Liver (tissue), 9 donors: ENCODE measurements around the gene NOS1AP. TPM values are rescaled to one million over a fixed set of nuclear protein-coding genes. Genes with fewer than 3 reads are reported as not detected.
A peak's percentile ranks its signal among the peaks of the same experiment; 100 is the strongest.

Experiments
- DNase-seq: peaks from one replicate; pipeline ENCODE4 v3.0.0-alpha.2; 2017; ENCODE audit warnings: low spot score
- H3K27ac ChIP-seq, 2 donors: one replicate each; pipeline ENCODE4 v1.7.0; 2013; ENCODE audit warnings: inconsistent platforms in 2 of 2, low read length in 2 of 2, control low read depth in 1 of 2, low read depth in 1 of 2, mild to moderate bottlenecking in 1 of 2
- H3K27me3 ChIP-seq, 4 donors: one replicate each; pipeline versions ENCODE4 v1.6.1 to v1.7.0; 2013; ENCODE audit warnings: low read length in 3 of 4, inconsistent platforms in 1 of 4, mild to moderate bottlenecking in 1 of 4, moderate library complexity in 1 of 4; ENCODE audit not compliant: control insufficient read depth in 4 of 4, insufficient read depth in 4 of 4
- H3K36me3 ChIP-seq, 4 donors: one replicate each; pipeline versions ENCODE4 v1.6.1 to v1.7.0; 2013; ENCODE audit warnings: low read length in 3 of 4, mild to moderate bottlenecking in 3 of 4, low read depth in 1 of 4, moderate library complexity in 1 of 4; ENCODE audit not compliant: control insufficient read depth in 4 of 4, insufficient read depth in 3 of 4
- H3K4me1 ChIP-seq, 4 donors: one replicate each; pipeline versions ENCODE4 v1.6.1 to v1.7.0; 2013; ENCODE audit warnings: low read length in 3 of 4, mild to moderate bottlenecking in 3 of 4, moderate library complexity in 1 of 4; ENCODE audit not compliant: control insufficient read depth in 4 of 4, insufficient read depth in 4 of 4
- H3K4me3 ChIP-seq, 3 donors: one replicate each; pipeline versions ENCODE4 v1.6.1 to v1.7.0; 2013; ENCODE audit warnings: low read length in 3 of 3, control low read depth in 1 of 3, low read depth in 1 of 3, mild to moderate bottlenecking in 1 of 3
- H3K9ac ChIP-seq, 2 donors: one replicate each; pipeline ENCODE4 v1.7.0; 2013; ENCODE audit warnings: low read length in 2 of 2, mild to moderate bottlenecking in 2 of 2, moderate library complexity in 2 of 2, control low read depth in 1 of 2, low read depth in 1 of 2
- H3K9me3 ChIP-seq, 4 donors: one replicate each; pipeline versions ENCODE4 v1.6.1 to v1.7.0; 2013; ENCODE audit warnings: low read length in 3 of 4; ENCODE audit not compliant: control insufficient read depth in 4 of 4
- ATF3 ChIP-seq: IDR thresholded peaks from 2 replicates; pipeline ENCODE4 v1.6.1; 2016; ENCODE audit warnings: antibody characterized with exemption
- CTCF ChIP-seq: fragments of 150-350 bp; IDR thresholded peaks from 2 replicates; pipeline ENCODE4 v1.5.1; 2017; ENCODE audit warnings: improper control_type of control experiment, low read depth, low read length; ENCODE audit not compliant: missing input control
- EGR1 ChIP-seq, 2 donors: IDR thresholded peaks; 2 replicates each; pipeline ENCODE4 v1.6.1; 2016 to 2018; ENCODE audit warnings: antibody characterized with exemption in 2 of 2, low read depth in 2 of 2
- FOXA1 ChIP-seq: IDR thresholded peaks from 2 replicates; pipeline ENCODE4 v1.6.1; 2016; ENCODE audit warnings: antibody characterized with exemption
- FOXA2 ChIP-seq: IDR thresholded peaks from 2 replicates; pipeline ENCODE4 v1.6.1; 2016; ENCODE audit warnings: antibody characterized with exemption
- GABPA ChIP-seq, 2 donors: IDR thresholded peaks in 1 of 2; conservative IDR thresholded peaks in 1 of 2; 2 replicates each; pipeline ENCODE4 v1.6.1; 2016; ENCODE audit warnings: antibody characterized with exemption in 2 of 2, mild to moderate bottlenecking in 1 of 2, moderate library complexity in 1 of 2
- HNF4A ChIP-seq, 2 donors: conservative IDR thresholded peaks; 2 replicates each; pipeline ENCODE4 v1.6.1; 2016; ENCODE audit warnings: antibody characterized with exemption in 2 of 2, mild to moderate bottlenecking in 2 of 2
- HNF4G ChIP-seq: IDR thresholded peaks from 2 replicates; pipeline ENCODE4 v1.6.1; 2016; ENCODE audit warnings: antibody characterized with exemption
- JUND ChIP-seq, 2 donors: IDR thresholded peaks; 2 replicates each; pipeline ENCODE4 v1.6.1; 2016; ENCODE audit warnings: antibody characterized with exemption in 2 of 2
- MAX ChIP-seq: IDR thresholded peaks from 2 replicates; pipeline ENCODE4 v1.6.1; 2016; ENCODE audit warnings: antibody characterized with exemption
- NR2F2 ChIP-seq: IDR thresholded peaks from 2 replicates; pipeline ENCODE4 v1.6.1; 2016; ENCODE audit warnings: antibody characterized with exemption
- RAD21 ChIP-seq, 2 donors: IDR thresholded peaks; 2 replicates each; pipeline ENCODE4 v1.6.1; 2016; ENCODE audit warnings: antibody characterized with exemption in 2 of 2, mild to moderate bottlenecking in 2 of 2
- RXRA ChIP-seq, 2 donors: IDR thresholded peaks; 2 replicates each; pipeline ENCODE4 v1.6.1; 2017 to 2018; ENCODE audit warnings: antibody characterized with exemption in 2 of 2, mild to moderate bottlenecking in 1 of 2
- SP1 ChIP-seq: IDR thresholded peaks from 2 replicates; pipeline ENCODE4 v1.6.1; 2018; ENCODE audit warnings: antibody characterized with exemption, mild to moderate bottlenecking
- TAF1 ChIP-seq: conservative IDR thresholded peaks from 2 replicates; pipeline ENCODE4 v1.6.1; 2016; ENCODE audit warnings: antibody characterized with exemption, mild to moderate bottlenecking
- YY1 ChIP-seq: IDR thresholded peaks from 2 replicates; pipeline ENCODE4 v1.6.1; 2016; ENCODE audit warnings: antibody characterized with exemption, mild to moderate bottlenecking
- ZBTB33 ChIP-seq: IDR thresholded peaks from 2 replicates; pipeline ENCODE4 v1.6.1; 2016; ENCODE audit warnings: antibody characterized with exemption
- WGBS: extraction: QIAGEN DNeasy Blood & Tissue Kit; methylation state at CpG from one replicate; pipeline ENCODE4 v1.1.7; 2013; 5-methylcytosine and 5-hydroxymethylcytosine counted together
- polyA plus RNA-seq, 2 donors: library from polyadenylated mRNA; stranded (reverse) in 1 of 2; unstranded in 1 of 2; fragments of 200-250 nt in 1 of 2; fragments of >200 nt in 1 of 2; fragmentation: Nextera tagmentation in 1 of 2; extraction: Ambion mirVana in 1 of 2; gene quantifications; one replicate each; pipeline versions ENCODE4 v1.2.1 to v1.2.3, GENCODE V29; 2013 to 2015
- total RNA-seq, 2 donors: library from RNA; depleted of rRNA; stranded (reverse); fragments of >200 nt; gene quantifications; one replicate each; pipeline ENCODE4 v1.2.3, GENCODE V29; 2014
- TF ChIP-seq, protein P1 (sequence below): IDR thresholded peaks from 2 replicates; pipeline ENCODE4 v1.6.1; 2016; ENCODE audit warnings: antibody characterized with exemption, mild to moderate bottlenecking
- donor health status: healthy.
- donor health status: healthy.
- donor health status: healthy.
- donor health status: healthy.
- donor health status: healthy.

NOS1AP gene
- total and polyA plus RNA-seq, 4 donors: 1.4 to 13.0 (median 4.5) TPM

GRCh38 chr1:162090378-162090777 is 20.9 kb downstream of the NOS1AP start (continued):
- no peak for TF ChIP-seq MAX

DNA sequence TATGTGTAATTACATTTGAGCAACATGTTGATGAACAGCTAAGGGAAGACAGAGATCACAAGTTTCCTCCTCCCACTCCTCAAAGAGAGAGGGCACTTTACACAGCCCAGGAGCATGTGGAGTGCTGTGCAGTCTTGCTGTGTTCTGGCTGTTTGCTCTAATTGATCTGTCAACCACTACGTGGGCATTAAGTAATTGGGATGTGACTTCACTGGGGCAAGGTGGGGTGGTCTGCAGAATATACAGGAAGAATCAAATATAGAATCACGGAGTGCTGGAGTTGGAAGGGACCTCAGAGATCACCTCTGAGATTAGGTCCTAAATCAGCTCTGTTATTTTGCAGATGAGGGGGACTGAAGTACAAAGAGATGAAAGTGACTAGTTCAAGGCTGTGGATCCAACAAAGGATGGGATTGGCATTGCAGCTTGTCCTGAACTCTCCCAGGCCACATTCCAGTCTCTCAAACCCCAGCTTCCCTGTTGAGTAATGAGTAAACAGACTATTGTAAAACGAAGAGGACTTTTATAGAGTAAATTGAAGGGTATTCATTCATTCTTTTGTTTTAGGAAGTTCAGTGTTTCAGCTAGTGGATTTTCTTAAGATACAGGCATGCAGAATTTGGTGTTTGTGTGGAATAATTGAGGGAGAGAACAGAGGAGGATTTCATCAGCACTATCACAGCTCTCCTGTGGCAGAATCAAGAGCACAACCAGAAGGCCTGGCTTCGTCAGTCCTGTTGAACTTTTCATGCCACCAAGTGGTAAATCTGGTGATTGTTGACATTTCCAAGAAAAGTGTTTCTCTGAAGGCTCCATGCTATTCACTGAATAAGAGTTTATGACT is 22.4 kb downstream of the NOS1AP start:
- 20% methylated on average over 4 of the region's 4 CpGs for WGBS
- Histone ChIP-seq H3K27ac (no peak overlapping the region), H3K9me3 (no peaks in the 10 kb centered on the region), H3K9ac (no peak overlapping the region), H3K4me3 (no peak overlapping the region), H3K4me1 (peaks cover 23 to 42% (median 36%) of the 10 kb centered on the region in 4 donors), H3K36me3 (no peaks in the 10 kb centered on the region), H3K27me3 (no peaks in the 10 kb centered on the region)
- TF ChIP-seq NR2F2 (no peak), FOXA1 (no peak), JUND (IDR thresholded peaks at IDR 0.05) (no peak), ZBTB33 (no peak), HNF4A (conservative IDR thresholded peaks at IDR 0.05) (peak; percentile 59 to 66), HNF4G (no peak), GABPA (IDR thresholded peaks at IDR 0.05 in 1 of 2, conservative IDR thresholded peaks at IDR 0.05 in 1 of 2) (no peak), SP1 (peak; percentile 38), YY1 (peak; percentile 13), MAX (peak; percentile 39), RXRA (IDR thresholded peaks at IDR 0.05) (peak; percentile 77), CTCF (no peak), TAF1 (no peak), RAD21 (IDR thresholded peaks at IDR 0.05) (peak in 1 of 2 donors; percentile 21), ATF3 (peak; percentile 14), FOXA2 (peak; percentile 80), EGR1 (IDR thresholded peaks at IDR 0.05; ENCODE audit: low read depth in 2 of 2) (no peak)
- TF ChIP-seq, protein P1, sequence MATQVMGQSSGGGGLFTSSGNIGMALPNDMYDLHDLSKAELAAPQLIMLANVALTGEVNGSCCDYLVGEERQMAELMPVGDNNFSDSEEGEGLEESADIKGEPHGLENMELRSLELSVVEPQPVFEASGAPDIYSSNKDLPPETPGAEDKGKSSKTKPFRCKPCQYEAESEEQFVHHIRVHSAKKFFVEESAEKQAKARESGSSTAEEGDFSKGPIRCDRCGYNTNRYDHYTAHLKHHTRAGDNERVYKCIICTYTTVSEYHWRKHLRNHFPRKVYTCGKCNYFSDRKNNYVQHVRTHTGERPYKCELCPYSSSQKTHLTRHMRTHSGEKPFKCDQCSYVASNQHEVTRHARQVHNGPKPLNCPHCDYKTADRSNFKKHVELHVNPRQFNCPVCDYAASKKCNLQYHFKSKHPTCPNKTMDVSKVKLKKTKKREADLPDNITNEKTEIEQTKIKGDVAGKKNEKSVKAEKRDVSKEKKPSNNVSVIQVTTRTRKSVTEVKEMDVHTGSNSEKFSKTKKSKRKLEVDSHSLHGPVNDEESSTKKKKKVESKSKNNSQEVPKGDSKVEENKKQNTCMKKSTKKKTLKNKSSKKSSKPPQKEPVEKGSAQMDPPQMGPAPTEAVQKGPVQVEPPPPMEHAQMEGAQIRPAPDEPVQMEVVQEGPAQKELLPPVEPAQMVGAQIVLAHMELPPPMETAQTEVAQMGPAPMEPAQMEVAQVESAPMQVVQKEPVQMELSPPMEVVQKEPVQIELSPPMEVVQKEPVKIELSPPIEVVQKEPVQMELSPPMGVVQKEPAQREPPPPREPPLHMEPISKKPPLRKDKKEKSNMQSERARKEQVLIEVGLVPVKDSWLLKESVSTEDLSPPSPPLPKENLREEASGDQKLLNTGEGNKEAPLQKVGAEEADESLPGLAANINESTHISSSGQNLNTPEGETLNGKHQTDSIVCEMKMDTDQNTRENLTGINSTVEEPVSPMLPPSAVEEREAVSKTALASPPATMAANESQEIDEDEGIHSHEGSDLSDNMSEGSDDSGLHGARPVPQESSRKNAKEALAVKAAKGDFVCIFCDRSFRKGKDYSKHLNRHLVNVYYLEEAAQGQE: no peak
- no peak for DNase-seq
